ENCODE measurements around the gene ADGRA1. TPM values are rescaled to one million over a fixed set of nuclear protein-coding genes. Genes with fewer than 3 reads are reported as not detected.

ADGRA1 gene
- total RNA-seq, 2 donors from 2014 or later: not detected

DNA sequence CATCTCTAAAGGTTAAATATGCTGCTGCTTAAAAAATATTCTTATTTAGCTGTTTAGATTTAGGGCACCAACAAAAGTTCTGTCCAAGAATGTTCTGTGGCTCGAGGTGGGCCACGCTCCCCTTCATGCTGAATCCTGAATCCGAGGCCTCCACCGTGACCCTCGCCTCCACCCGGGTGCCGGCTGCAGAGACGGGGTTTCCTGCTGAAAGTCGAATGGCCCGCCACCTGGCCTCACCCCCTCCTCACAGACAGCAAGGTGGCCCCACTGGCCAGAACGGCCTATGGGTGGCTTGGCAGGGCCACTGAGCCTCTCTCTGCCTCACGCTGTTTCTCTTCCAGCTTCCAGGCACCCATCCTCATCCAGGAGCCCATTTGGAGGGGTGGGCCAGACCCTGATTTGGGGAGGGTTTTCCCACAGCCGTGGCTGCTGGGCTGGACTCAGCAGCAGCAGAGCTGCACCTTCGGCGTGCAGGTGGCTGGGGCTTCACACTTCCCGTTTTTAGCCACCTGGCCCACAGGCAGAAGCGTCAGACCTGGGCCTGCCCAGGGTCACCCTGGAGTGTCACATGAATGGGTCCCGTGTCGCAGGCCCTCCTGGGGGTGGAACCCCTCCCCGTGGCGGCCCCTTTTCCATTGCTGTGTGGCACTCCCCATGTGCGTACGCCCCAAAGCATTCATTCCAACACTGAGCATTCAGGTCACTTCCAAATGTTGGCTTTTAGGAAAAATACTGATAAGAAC is 26.3 kb upstream of the ADGRA1 start:
- H3K36me3 Mint-ChIP-seq (ENCODE audit: low read depth): no peaks in the 10 kb centered on the region
- no peak overlapping the region for H3K4me3 Mint-ChIP-seq
- H3K27ac Mint-ChIP-seq: no peak overlapping the region
- H3K27me3 Mint-ChIP-seq: peaks cover 5% of the 10 kb centered on the region
- no peaks in the 10 kb centered on the region for H3K9me3 Mint-ChIP-seq
- no peak for ATAC-seq (replicated peaks)
- peaks cover 12% of the 10 kb centered on the region for H3K4me1 Mint-ChIP-seq

DNA sequence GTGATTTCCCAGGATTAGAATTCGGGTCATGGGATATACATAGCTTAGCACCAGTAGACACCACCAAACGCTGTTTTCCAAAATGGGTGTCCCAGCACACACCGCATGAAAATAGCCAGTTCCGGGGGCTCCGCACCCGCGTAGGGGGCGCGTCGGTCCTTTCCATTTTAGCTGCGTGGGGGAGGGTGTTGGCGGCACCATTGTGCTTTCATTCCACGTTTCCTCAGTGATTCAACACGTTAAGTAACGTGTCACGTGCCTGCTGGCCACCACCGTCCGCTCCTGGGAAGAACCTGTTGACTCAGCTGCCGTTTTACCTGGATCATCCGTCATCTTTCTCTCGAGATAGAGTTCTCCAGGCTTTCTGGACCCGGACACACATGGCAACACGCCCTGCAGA is 25.6 kb upstream of the ADGRA1 start:
- Mint-ChIP-seq H3K36me3 (ENCODE audit: low read depth) (no peaks in the 10 kb centered on the region), H3K4me1 (peaks cover 12% of the 10 kb centered on the region), H3K27me3 (peaks cover 5% of the 10 kb centered on the region), H3K27ac (no peak overlapping the region), H3K4me3 (no peak overlapping the region), H3K9me3 (no peaks in the 10 kb centered on the region)
- ATAC-seq (replicated peaks): no peak

DNA sequence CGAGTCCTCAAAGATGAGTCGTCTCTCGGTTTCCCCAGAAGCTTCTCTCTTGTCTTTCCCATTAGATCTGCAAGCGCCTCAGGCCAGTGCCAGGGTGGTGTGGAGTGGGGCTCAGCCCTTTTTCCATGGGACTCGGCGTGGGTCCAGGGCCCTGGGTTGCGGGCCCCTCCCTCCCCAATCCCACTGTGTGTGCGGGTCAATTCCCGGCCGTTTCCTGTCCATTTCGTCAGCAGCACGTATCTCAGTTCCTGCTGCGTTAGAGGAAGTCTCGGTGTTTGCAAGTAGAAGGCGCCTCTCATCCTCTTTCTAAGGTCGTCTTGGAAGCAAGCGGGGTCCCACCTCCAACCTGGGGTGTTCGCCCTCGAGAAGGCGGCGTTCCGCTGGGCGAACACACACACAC is 25.1 kb upstream of the ADGRA1 start:
- Mint-ChIP-seq H3K36me3 (ENCODE audit: low read depth) (no peaks in the 10 kb centered on the region), H3K27ac (no peak overlapping the region), H3K9me3 (no peaks in the 10 kb centered on the region), H3K27me3 (peaks cover 5% of the 10 kb centered on the region), H3K4me3 (no peak overlapping the region), H3K4me1 (peaks cover 12% of the 10 kb centered on the region)
- no peak for ATAC-seq (replicated peaks)

DNA sequence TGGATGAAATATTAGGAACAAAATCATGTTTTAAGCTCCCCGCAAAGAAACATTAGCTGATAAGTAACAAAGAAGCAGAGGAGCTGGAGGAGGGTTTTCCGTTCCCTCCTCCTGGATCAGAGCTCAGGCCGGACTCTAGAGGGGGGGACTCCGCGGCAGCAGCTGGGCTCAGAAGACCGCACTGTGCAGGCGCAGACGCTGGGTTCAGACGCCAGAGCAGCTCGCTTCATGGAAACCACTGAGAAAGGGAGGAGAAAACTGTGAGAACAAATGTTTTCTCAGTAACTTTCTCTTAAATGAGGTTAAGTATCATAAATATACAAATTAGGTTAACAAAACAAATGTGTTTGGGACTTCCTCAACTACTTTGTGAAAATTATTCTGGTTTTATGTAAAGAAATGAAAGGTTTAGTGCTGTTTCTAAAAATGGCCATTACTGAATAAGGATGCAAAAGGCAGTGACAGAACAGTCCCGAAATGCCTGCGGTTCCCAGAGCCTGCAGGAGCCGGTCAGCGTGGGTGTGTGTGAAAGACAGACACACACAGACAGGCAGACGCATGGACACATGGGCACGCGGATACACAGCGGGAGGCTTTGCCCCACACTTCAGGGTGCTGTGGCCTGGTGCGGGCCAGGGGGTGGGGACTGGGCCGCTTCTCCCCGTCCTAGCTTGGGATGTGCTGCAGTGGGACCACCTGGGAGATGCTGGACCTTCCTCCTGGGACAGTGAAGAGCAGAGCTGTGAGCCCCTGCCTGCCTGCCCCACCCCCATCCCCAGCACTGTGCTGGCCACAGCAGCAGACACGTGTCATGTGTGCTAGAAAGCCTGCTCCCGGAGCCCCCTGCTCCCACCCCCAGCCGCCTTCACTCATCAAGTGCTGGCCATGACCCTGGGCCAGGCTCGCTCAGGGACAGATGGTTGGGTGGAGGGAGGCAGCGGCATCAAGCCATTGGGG is 20.3 kb upstream of the ADGRA1 start:
- Mint-ChIP-seq H3K4me3 (no peak overlapping the region), H3K27me3 (no peaks in the 10 kb centered on the region), H3K9me3 (no peaks in the 10 kb centered on the region), H3K4me1 (no peaks in the 10 kb centered on the region), H3K27ac (no peak overlapping the region), H3K36me3 (ENCODE audit: low read depth) (no peaks in the 10 kb centered on the region)
- no peak for ATAC-seq (replicated peaks)

DNA sequence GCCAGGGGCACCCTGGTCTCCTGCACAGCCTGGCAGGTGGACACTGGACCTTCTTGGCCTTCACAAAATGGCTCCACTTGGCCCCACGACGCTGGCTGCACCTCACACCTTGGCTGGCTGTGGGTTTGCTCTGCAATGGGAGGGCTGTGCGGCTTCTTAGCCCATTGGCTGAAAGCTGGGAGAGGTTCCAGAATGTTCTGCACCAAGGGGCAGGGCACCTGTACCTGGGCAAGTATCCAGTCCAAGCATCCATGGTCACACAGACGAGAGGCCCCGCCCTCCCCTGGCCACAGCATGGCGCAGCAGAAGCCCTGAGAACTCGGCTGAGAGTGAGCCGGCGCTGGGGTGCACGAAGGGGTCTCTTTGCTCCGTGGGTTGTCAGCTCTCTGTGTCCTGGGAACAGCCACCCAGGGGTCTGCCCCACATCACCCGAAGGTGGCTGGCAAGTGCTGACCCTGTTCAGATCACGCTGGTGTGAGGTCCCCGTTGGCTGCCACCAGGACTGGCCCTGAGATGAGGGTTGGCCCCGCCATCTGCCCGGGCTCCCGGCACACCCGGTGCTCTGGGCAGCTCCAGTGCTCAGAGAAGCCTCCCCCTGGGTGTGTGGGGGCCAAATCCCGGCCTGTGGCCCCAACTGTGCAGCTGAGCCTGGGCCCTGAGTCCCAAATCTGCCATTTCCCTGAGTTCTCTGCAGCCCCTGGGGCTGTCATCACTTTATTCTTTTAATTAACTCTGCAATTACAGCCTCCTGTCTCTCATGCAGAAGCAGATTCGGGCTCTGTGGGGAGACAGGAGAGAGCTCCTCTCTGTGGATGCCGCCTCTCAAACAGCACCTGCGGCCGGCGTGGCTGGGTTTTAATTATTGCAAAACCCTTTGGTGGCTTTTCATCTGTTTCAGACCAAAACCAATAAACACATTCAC is 19.4 kb upstream of the ADGRA1 start:
- H3K27me3 Mint-ChIP-seq: no peaks in the 10 kb centered on the region
- no peaks in the 10 kb centered on the region for H3K4me1 Mint-ChIP-seq
- H3K27ac Mint-ChIP-seq: no peak overlapping the region
- H3K36me3 Mint-ChIP-seq (ENCODE audit: low read depth): no peaks in the 10 kb centered on the region
- H3K4me3 Mint-ChIP-seq: no peak overlapping the region
- ATAC-seq (replicated peaks): no peak
- no peaks in the 10 kb centered on the region for H3K9me3 Mint-ChIP-seq

DNA sequence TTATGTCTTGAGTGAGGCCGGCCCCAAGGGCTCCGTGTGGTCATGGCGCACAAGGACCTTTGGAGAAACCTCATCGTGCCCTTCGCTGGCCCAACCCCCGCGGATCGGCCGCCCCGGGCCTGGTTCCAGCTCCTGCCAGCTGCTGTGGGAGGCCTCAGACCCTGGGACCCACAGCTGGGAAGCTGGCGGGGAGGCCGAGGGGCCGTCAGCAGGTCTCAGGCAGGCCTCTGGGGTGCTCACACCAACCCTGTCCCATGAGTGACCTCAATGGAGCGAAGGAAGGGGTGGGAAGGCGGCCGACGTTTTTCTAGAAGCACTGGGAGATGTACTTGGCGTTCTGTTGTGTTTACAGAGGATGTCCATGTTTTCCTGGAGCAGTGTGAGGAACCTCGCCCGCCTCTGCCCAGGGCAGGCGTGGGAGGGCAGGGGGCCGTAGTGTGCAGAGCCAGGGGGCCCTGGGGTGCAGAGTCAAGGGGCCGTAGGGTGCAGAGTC is 18.6 kb upstream of the ADGRA1 start:
- Mint-ChIP-seq H3K27me3 (no peaks in the 10 kb centered on the region), H3K4me1 (no peaks in the 10 kb centered on the region), H3K36me3 (ENCODE audit: low read depth) (no peaks in the 10 kb centered on the region), H3K9me3 (no peaks in the 10 kb centered on the region), H3K27ac (no peak overlapping the region), H3K4me3 (no peak overlapping the region)
- ATAC-seq (replicated peaks): no peak

DNA sequence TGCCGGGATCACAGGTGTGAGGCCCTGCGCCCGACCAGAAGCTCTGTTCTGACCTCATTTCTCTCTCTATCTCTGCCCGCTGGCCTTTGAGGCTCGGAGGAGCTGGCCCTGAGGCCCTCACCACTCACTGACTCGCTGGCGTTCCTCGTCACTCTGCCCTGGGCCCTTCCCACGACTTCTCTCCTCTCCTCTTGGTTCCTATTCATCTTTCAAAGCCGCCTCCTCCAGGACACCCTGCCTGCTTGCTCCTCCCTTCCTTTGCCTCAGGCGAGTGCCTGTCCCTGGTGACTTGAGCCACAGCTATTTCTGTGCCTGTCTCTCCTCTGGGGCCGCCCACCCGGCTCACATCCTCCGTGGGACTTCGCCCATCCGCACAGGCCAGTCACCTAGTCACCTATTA is 17.3 kb upstream of the ADGRA1 start:
- H3K36me3 Mint-ChIP-seq (ENCODE audit: low read depth): no peaks in the 10 kb centered on the region

DNA sequence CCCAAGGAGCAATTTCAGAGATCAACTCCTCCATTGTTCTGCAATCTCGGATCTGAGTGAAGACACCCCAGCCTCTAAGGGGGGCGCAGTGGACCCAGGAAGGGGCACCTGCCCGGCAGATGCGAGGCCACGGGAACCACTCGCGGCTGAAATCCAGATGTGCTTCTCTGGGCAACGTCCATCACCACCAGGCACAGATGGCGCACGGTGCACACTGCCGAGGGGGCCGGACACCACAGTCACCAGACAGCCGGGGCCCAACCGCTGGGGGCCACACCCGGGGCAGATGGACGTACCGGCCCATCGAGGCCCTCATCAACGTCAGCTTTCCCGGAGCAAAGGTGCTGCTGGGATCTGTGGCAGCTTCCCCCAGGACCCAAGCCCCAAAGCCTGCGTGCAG is 16.9 kb upstream of the ADGRA1 start:
- no peaks in the 10 kb centered on the region for H3K9me3 Mint-ChIP-seq
- no peaks in the 10 kb centered on the region for H3K36me3 Mint-ChIP-seq (ENCODE audit: low read depth)
- H3K4me3 Mint-ChIP-seq: no peak overlapping the region
- ATAC-seq (replicated peaks): no peak
- H3K27me3 Mint-ChIP-seq: peaks cover 3% of the 10 kb centered on the region
- H3K4me1 Mint-ChIP-seq: no peaks in the 10 kb centered on the region
- H3K27ac Mint-ChIP-seq: no peak overlapping the region

More for the DNA sequence above, 17.3 kb upstream of the ADGRA1 start:
- no peak for ATAC-seq (replicated peaks)
- Mint-ChIP-seq H3K27me3 (peaks cover 3% of the 10 kb centered on the region), H3K9me3 (no peaks in the 10 kb centered on the region), H3K4me1 (no peaks in the 10 kb centered on the region), H3K27ac (no peak overlapping the region), H3K4me3 (no peak overlapping the region)

DNA sequence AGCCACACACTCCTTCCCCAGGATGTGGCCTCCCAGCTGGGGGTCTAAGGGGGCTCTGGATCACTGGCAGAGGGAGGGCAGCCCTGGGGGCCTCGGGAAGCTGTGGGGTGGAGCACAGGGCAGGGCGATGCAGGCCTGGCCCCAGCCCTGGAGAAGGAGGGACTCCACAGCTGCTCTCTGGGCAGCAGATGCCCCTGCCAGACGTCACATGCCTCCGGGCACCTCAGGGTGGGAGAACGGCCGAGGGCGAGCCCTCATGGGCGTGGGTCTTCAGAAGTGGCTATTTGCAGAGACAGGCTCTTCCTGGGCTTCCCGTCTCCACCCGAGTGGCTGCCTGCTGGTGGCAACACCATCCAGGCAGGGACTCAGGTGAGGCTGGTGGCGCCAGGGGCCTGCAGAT is 16.0 kb upstream of the ADGRA1 start:
- no peak for ATAC-seq (replicated peaks)
- Mint-ChIP-seq H3K36me3 (ENCODE audit: low read depth) (no peaks in the 10 kb centered on the region), H3K27ac (no peak overlapping the region), H3K27me3 (peaks cover 3% of the 10 kb centered on the region), H3K9me3 (no peaks in the 10 kb centered on the region), H3K4me1 (no peaks in the 10 kb centered on the region), H3K4me3 (no peak overlapping the region)

DNA sequence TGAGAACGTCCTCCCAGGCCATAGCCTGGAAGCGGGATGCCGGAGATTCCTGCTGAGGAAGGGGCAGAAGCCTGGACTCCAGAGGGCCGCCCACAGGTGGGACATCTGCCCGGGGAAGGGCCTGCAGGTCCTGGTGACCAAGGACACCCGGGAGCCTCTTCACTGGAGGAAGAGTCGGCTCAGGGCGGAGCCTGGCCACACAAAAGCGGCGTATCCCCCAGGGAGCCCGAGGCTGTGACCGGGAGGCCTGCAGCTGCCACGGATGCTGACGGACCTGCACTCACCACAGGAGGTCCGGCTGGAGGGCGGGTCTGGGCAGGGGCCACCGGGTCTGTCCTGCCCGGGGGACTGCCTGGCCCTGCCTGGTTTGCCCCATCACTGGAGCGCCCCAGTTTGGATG is 15.5 kb upstream of the ADGRA1 start:
- no peaks in the 10 kb centered on the region for H3K36me3 Mint-ChIP-seq (ENCODE audit: low read depth)
- H3K27ac Mint-ChIP-seq: no peak overlapping the region
- ATAC-seq (replicated peaks): no peak
- H3K4me3 Mint-ChIP-seq: no peak overlapping the region
- H3K27me3 Mint-ChIP-seq: peaks cover 3% of the 10 kb centered on the region
- no peaks in the 10 kb centered on the region for H3K4me1 Mint-ChIP-seq
- H3K9me3 Mint-ChIP-seq: no peaks in the 10 kb centered on the region

DNA sequence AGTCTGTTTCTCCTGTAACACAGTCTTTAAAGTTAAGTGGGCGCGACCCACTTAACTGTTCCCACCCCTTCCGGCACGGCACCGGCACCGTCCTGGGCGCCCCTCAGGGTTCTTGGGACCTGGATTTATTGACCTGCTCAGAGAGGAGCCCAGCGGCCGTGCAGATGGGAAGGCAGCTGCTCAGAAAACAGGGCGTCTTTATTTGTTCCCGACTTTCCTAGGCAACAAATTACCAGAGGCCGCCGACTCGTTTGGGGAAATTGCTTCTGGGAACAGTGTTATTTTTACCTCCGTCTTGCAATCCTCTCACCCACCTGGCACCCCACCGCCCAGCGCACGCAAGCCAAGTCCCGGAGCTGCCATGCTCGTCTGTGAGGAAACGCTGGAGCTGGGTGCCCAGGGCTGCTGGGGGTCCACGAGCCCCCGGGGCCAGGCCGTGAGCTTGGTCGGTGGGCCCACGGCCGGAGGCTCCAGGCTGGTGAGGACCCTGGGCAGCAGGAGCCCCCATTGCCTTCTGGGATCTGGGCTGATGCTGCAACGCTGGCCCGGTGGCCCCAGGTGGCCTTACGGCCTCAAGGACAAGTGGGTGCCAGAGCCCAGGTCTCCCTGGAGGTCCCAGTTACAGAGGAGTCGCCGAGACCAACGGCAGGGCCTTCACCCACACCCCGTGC is 14.9 kb upstream of the ADGRA1 start:
- H3K9me3 Mint-ChIP-seq: no peaks in the 10 kb centered on the region
- H3K4me1 Mint-ChIP-seq: no peaks in the 10 kb centered on the region
- no peak overlapping the region for H3K27ac Mint-ChIP-seq
- H3K27me3 Mint-ChIP-seq: peaks cover 3% of the 10 kb centered on the region
- H3K36me3 Mint-ChIP-seq (ENCODE audit: low read depth): no peaks in the 10 kb centered on the region
- no peak for ATAC-seq (replicated peaks)
- no peak overlapping the region for H3K4me3 Mint-ChIP-seq

DNA sequence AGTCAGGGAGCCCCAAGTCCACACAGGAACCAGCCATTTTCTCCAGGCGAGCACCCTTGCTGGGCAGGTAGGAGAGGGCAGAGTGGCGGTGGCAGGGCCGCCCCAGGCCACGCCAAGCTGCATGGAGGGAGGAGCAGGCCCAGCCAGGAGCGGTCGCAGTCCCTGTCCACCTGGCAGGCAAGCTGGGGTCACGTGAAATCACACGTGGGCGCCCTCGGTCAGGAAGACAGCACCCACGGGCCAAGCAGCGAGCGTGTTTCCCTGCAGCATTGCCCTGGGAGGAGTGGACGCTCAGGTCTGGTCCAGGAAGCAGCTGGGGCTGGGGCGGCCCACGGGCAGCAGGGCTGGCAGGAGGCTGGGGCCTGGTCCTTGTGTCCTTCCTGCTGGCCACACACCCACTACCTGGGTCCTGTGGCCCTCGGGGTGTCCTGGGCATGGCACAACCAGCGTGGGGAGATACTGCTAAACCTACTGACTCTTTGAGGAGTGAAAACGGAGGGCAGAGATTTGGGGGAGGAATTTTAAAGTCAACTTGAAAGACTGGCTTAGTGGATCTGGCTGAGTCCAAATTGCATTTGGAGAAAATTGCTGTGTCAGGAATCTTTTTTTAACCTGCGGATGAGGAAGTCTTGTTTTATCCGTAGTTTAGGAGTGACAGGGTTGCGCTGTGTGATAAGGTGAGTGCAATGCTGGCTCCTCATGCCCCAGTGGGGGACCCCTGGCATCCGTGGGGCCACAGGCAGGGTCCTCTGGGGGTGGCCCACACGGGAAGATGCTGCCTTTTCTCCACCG is 12.2 kb upstream of the ADGRA1 start:
- no peak overlapping the region for H3K27ac Mint-ChIP-seq
- no peak overlapping the region for H3K4me3 Mint-ChIP-seq
- peaks cover 3% of the 10 kb centered on the region for H3K27me3 Mint-ChIP-seq
- H3K9me3 Mint-ChIP-seq: no peaks in the 10 kb centered on the region
- H3K4me1 Mint-ChIP-seq: no peaks in the 10 kb centered on the region
- H3K36me3 Mint-ChIP-seq (ENCODE audit: low read depth): no peaks in the 10 kb centered on the region
- ATAC-seq (replicated peaks): no peak
